GM19452 (cell line): ENCODE data around the gene RREB1.

Experiments used
- ATAC-seq: cut with Tn5 transposase; IDR thresholded peaks from one replicate; pipeline ENCODE4 v1.9.1; 2021; ENCODE audit not compliant: unreplicated experiment

RREB1 gene

DNA sequence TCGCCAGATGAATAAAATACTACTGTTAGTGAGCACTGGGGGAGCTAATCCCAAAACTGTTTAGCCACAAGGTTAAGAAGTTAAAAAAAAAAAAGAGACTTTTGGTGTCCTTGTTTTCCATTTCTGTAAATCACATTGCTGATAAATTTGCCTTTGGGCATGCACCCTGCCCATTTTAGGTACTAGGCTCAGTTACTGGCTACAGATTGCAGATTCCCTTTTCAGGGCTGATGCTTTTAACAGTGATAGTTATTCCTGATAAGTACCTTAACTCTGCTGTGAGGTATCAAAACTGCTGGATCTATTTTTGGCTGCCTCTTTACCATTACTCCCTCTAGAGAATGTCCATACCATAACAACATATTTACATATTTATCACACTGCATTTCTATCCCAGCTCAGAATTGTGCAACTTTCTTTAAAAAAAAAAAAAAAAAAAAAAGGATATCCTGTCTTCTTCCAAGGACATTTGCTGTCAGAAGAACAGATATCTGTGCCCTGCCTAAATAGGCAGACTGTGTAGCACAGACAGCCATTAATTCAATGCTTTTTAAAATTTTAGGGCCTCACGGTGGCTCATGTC is 110.7 kb downstream of the RREB1 start:
- no peak for ATAC-seq

GRCh38 chr6:7219310-7219709 is 111.5 kb downstream of the RREB1 start:
- no peak for ATAC-seq

DNA sequence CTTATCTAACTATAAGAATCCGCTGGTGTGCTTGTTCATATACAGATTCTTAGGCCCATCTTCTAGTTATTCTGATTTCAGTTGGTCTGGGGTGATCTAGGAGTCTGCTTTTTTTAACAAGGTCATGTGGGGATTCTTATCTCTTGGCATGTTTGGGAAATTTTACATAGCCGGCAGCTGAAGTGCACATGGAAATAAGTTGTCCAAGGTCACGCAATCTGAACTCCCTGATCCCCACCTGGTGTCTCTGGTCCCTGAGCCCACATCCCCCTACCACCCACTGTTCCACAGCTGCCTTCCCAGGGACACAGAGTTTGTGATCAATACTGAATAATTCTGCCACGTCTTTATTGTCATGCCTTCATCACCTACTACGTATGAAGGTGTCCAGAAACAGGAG is 114.4 kb downstream of the RREB1 start:
- ATAC-seq: no peak

DNA sequence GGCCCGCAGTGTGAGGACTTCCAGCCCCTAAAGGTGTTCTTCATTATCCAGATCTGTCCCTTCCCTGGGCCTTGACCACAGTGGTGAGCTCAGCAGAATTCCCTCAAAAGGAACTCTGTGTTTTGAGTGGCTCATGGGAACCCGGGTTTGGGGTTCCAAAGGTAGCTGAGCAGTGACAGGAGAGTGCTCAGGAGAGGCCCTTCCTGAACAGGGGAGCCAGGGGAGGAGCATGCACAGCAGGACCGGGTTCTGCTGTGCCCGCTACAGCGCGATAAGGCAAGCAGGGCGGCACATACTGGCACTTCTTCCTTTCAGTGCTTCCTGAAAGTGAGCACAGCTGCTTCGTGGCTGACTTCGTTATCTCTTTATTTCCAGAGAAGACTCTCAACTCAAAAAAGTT is 117.0 kb downstream of the RREB1 start:
- no peak for ATAC-seq

DNA sequence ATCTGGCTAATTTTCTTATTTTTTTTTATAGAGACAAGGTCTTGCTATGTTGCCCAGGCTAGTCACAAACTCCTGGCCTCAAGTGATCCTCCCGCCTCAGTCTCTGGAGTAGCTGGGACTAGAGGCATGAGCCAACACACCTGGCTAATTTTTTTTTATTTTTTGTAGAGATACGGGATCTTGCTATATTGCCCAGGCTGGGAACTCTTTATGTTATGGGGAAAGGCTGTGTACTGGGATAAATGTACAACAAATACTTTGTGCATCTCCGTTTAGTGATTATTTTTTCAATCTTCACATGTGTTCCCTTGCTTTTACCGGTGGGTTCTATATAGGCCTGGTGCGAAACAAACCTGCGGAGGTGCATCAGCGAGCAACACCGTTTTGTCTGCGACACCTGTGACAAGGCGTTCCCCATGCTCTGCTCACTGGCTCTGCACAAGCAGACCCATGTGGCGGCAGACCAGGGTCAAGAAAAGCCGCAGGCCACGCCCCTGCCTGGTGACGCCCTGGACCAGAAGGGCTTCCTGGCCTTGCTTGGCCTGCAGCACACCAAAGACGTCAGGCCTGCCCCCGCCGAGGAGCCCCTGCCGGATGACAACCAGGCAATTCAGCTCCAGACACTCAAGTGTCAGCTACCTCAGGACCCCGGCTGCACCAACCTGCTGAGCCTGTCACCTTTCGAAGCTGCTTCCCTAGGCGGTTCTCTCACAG is 121.1 kb downstream of the RREB1 start:
- no peak for ATAC-seq

DNA sequence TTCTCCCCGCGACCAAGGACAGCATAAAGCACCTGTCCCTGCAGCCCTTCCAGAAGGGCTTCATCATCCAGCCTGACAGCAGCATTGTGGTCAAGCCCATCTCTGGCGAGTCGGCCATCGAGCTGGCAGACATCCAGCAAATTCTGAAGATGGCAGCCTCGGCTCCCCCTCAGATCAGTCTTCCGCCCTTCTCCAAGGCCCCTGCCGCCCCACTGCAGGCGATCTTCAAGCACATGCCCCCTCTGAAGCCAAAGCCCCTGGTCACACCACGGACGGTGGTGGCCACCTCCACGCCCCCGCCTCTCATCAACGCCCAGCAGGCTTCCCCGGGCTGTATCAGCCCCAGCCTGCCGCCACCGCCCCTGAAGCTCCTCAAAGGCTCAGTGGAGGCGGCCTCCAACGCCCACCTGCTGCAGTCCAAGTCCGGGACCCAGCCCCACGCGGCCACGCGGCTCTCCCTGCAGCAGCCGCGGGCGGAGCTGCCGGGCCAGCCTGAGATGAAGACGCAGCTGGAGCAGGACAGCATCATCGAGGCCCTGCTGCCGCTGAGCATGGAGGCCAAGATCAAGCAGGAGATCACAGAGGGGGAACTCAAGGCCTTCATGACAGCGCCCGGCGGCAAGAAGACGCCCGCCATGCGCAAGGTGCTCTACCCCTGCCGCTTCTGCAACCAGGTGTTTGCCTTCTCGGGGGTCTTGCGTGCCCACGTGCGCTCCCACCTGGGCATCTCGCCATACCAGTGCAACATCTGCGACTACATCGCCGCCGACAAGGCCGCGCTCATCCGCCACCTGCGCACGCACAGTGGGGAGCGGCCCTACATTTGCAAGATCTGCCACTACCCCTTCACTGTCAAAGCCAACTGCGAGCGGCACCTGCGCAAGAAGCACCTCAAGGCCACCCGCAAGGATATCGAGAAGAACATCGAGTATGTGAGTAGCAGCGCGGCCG is 121.9 kb downstream of the RREB1 start:
- ATAC-seq: no peak

- ATAC-seq: no peak
Observed at GRCh38 chr6:7230327-7230691, 122.5 kb downstream of the RREB1 start.

DNA sequence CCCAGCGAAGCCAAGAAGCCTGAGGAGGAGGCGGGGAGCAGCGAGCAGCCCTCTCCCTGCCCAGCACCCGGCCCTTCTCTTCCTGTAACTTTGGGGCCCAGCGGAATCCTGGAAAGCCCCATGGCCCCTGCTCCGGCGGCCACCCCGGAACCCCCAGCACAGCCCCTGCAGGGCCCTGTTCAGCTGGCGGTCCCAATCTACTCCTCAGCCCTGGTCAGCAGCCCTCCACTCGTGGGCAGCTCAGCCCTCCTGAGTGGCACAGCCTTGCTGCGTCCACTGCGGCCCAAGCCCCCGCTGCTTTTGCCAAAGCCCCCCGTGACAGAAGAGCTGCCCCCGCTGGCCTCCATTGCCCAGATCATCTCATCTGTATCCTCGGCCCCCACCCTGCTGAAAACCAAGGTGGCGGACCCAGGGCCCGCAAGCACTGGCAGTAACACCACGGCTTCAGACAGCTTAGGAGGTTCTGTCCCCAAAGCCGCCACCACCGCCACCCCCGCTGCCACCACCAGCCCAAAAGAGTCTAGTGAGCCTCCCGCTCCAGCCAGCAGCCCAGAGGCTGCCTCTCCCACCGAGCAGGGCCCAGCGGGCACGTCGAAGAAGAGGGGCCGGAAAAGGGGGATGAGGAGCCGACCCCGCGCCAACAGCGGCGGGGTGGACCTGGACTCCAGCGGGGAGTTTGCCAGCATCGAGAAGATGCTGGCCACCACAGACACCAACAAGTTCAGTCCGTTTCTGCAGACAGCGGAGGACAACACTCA is 123.4 kb downstream of the RREB1 start:
- ATAC-seq: no peak

DNA sequence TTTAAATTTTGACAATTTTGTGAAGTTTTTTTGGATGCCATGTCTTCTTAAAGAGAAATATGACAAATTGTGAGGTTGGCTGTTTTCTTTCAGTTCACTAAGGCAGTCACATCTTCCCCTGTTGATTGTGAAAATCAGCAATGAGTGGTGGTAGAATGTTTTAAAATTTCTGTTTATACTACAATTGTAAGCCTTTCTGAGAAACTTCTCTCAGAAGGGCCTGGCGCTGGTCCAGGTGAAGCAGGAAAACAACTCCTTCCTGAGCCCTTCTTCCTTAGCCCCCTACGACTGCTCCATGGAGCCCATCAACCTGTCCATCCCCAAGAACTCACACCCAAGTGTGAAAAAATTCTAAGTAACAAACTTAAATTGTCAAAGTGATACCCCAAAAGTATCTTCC is 124.6 kb downstream of the RREB1 start:
- no peak for ATAC-seq

DNA sequence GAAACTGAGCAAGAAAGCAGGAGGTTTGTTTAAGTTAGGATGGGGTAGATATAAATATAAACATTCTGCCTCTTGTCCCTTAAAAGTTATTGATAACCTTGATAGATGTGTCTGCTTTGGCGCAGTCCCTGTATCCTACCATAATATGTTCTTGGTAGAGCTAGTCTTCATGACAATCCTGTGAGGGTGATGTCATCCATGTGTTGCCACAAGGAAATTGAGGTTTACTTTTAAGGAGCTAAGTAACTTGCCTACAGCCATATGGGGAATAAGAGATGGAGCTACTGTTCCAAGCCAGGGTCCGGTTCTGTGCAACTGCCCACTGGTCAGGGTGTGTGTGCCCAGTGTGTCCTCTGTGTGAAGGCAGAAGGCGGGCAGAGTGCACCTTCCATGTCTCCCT is 126.8 kb downstream of the RREB1 start:
- no peak for ATAC-seq

- no peak for ATAC-seq
Observed at GRCh38 chr6:7235712-7236305, 128.0 kb downstream of the RREB1 start.

DNA sequence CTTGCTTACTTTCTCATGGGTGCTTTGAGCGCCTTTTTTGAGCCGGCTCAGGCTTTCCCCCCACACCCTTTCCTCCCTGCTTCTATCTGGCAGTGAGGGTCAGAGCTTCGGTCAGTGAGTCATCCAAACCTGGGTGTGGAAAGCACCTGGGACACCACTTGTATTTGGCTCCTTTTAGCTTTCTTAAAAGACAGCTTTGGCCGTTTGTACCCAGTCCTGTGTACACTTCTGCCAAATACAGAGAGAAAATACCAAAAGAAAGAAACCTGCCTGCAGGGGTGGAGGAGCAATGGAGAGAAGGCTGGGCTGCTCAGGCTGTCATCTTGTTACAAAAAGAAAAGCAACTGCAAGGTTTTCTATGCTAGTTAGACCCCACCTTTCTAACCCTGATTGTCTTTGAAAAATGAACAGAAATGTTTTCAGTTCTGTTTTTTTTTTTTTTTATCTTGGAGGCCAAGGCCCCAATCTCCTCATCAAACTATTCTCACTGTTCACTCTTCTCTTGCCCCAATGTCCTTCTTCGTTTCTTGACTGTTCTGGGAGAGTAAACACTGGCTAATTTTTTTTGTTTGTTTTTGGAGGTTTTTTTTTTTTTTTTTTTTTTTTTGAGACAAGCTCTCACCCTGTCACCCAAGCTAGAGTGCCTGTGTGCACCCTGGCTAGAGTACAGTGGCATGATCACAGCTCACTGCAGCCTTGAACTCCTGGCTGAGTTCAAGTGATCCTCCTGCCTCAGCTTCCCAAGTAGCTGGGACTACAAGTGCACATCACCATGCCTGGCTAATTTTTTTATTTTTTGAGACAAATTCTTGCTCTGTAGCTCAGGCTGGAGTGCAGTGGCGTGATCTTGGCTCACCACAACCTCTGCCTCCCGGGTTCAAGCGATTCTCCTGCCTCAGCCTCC is 128.8 kb downstream of the RREB1 start:
- ATAC-seq: no peak

- ATAC-seq: no peak
Observed at GRCh38 chr6:7237653-7238188, 130.0 kb downstream of the RREB1 start.

GRCh38 chr6:7238526-7238899 is 130.8 kb downstream of the RREB1 start:
- ATAC-seq: no peak

DNA sequence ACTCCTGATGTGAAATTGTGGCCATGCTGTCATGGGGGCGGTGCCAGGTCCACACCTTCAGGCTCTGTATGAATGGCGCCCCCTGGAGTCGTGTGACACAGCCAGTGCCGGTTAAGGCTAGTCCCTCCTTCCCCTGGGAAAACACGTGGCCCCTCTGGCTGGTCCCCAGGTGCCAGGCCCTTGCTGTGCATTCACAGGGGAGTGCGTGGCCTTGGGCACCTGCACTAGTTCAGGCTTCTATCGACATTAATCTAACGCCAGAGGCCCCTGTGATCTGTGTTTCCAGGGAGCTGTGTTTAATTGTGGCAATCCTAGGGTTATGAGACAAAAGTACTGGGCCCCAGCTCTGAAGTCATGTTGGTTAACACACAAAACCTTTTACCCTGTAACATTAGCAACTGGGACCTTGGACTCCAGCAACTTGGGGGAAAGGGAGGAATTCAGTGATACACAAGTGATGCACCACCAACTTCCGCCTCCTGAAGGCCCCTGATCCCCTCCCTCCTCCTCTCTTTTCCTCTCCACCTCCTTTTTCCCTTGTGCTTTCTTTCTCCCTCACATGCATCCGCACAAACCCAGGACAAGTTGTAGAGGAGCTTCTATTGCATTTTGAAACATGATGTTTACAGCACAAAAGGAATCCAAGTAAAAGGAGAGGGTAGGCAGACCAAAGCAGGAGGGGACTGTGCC is 131.3 kb downstream of the RREB1 start:
- ATAC-seq: peak; percentile 58

DNA sequence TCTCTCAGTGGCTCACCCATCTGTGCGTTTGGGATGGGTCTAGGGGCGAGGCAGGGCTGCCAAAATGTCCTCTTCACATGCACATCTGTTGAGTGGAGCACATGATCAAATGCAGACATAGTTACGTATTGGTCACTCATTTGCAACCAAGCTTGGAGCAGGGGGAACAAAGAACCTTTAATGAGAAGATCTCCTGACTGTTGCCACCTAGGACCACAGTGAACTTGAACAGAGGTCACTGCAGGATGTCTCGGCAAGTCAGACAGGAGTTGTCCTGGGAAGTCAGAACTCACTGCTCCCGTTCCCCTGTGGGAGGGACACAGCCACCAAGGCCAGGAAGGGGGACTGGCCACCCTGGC is 131.8 kb downstream of the RREB1 start:
- no peak for ATAC-seq

- no peak for ATAC-seq
Observed at GRCh38 chr6:7240351-7240750, 132.6 kb downstream of the RREB1 start.

DNA sequence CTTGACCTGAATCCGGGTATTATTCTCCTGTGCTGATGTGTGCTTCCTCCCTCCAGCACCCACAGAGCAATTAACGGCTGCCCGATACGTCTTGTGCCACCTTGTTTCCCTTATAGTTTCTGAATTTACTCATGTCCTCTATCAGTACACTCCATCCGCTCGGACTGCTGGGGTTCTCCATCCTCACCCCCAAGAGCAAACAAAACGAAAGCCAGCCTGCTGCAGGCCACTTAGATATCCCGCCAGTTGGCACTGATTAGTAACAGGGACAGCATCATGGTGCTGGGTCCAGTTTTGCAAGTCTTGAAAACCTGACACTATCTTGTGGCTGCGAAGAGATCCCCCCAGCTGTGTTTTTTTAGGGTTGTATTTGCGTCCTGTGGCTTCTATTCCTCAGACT is 133.4 kb downstream of the RREB1 start:
- no peak for ATAC-seq
